ENCODE data around the gene SLC25A39.

DNA sequence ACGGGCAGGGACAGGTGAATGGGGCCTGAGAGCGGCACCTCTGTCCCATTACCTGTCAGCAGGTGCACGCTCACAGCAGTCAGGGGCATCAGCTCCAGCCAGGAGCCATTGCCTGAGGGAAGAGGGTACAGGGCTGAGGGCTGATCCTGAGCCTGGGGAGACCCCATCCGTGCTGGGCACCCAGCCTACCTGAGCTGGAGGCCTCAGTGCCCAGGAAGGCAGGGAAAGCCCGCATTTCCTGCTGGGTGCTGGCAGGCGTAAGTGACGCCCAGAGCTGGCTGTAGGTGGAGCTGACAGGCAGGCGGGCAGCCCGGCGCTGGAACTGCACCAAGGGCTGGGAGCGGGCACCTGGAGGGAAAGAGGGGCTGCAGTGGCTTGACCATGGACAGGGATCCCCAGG is 31.6 kb upstream of the SLC25A39 start:
- TF ChIP-seq CTCF (IDR thresholded peaks at IDR 0.05 in 8 of 11, conservative IDR thresholded peaks at IDR 0.05 in 3 of 11) (no peak), POLR2A (IDR thresholded peaks at IDR 0.05) (no peak), POLR2AphosphoS5 (IDR thresholded peaks at IDR 0.05) (no peak)
